IPS-20b (cell line): ENCODE data around the gene CLIC3.

Source experiments
- H3K27ac ChIP-seq: one replicate; pipeline ENCODE4 v1.5.1; 2013; ENCODE audit warnings: low read length
- H3K27me3 ChIP-seq: 2 replicates; pipeline ENCODE4 v1.6.1; 2013; ENCODE audit warnings: mild to moderate bottlenecking, low read length, inconsistent platforms; ENCODE audit not compliant: insufficient read depth
- H3K36me3 ChIP-seq: 2 replicates; pipeline ENCODE4 v1.6.1; 2013; ENCODE audit warnings: low read depth, mild to moderate bottlenecking, inconsistent platforms, low read length, moderate library complexity; ENCODE audit not compliant: insufficient read depth
- H3K4me1 ChIP-seq: 2 replicates; pipeline ENCODE4 v1.6.1; 2013; ENCODE audit warnings: mild to moderate bottlenecking, control low read depth, inconsistent platforms, low read length, moderate library complexity; ENCODE audit not compliant: insufficient read depth
- H3K4me3 ChIP-seq: 2 replicates; pipeline ENCODE4 v1.5.1; 2013; ENCODE audit warnings: mild to moderate bottlenecking, low read length, inconsistent platforms
- H3K9ac ChIP-seq: 2 replicates; pipeline ENCODE4 v1.6.1; 2013; ENCODE audit warnings: low read depth, mild to moderate bottlenecking, inconsistent platforms, low read length, moderate library complexity
- H3K9me3 ChIP-seq: 2 replicates; pipeline ENCODE4 v1.6.1; 2013; ENCODE audit warnings: mild to moderate bottlenecking, low read depth, low read length, inconsistent platforms; ENCODE audit not compliant: insufficient read depth

The CLIC3 gene

DNA sequence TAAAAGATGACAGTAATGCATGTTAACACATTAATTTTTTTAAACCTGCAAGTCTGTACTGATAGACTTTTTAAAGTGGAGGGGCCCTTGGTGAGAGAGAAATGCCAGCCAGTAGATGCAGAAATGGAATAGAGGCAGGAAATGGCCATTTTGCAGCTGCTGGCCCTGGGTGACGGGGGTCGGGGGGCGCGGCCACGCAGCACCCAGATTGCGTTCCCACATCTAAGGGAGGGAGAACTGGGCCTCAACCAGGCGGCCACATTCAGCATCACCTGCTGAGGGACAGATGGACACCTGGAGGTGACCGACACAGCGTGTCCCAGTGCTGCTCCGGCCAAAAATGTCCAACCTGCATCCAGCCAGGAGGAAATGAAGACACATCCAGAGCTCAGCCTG is 6.3 kb upstream of the CLIC3 start:
- H3K9me3 ChIP-seq: no peaks in the 10 kb centered on the region
- no peaks in the 10 kb centered on the region for H3K36me3 ChIP-seq
- H3K9ac ChIP-seq: no peak overlapping the region
- H3K4me3 ChIP-seq: no peak overlapping the region
- H3K4me1 ChIP-seq: no peaks in the 10 kb centered on the region
- H3K27me3 ChIP-seq: no peaks in the 10 kb centered on the region
- H3K27ac ChIP-seq: no peak overlapping the region

GRCh38 chr9:137001857-137002645 is 5.7 kb upstream of the CLIC3 start:
- Histone ChIP-seq H3K9ac (no peak overlapping the region), H3K4me1 (no peaks in the 10 kb centered on the region)

GRCh38 chr9:137000177-137000930 is 4.0 kb upstream of the CLIC3 start:
- H3K27ac ChIP-seq: no peak overlapping the region
- H3K4me3 ChIP-seq: no peak overlapping the region
- H3K9me3 ChIP-seq: no peaks in the 10 kb centered on the region
- no peaks in the 10 kb centered on the region; the same call in 1 of the 2 replicates for H3K27me3 ChIP-seq
- no peak overlapping the region for H3K9ac ChIP-seq
- no peaks in the 10 kb centered on the region; the same call in 1 of the 2 replicates for H3K4me1 ChIP-seq
- H3K36me3 ChIP-seq: no peaks in the 10 kb centered on the region

More at GRCh38 chr9:137001857-137002645, 5.7 kb upstream of the CLIC3 start:
- Histone ChIP-seq H3K27me3 (no peaks in the 10 kb centered on the region; the same call in 1 of the 2 replicates), H3K36me3 (no peaks in the 10 kb centered on the region), H3K9me3 (no peaks in the 10 kb centered on the region), H3K4me3 (no peak overlapping the region), H3K27ac (no peak overlapping the region)

GRCh38 chr9:136997830-136998234 is 1.5 kb upstream of the CLIC3 start:
- H3K9me3 ChIP-seq: no peaks in the 10 kb centered on the region
- no peak overlapping the region for H3K4me3 ChIP-seq
- H3K4me1 ChIP-seq: no peaks in the 10 kb centered on the region; the same call in 1 of the 2 replicates
- no peak overlapping the region for H3K9ac ChIP-seq
- H3K27me3 ChIP-seq: no peaks in the 10 kb centered on the region; the same call in 1 of the 2 replicates
- peaks cover 5% of the 10 kb centered on the region; the same call in 1 of the 2 replicates for H3K36me3 ChIP-seq
- no peak overlapping the region for H3K27ac ChIP-seq

- Histone ChIP-seq H3K9me3 (no peaks in the 10 kb centered on the region), H3K36me3 (peaks cover 5% of the 10 kb centered on the region; the same call in 1 of the 2 replicates), H3K9ac (no peak overlapping the region), H3K4me3 (peak overlapping the region; percentile 61; the same call in 1 of the 2 replicates), H3K27me3 (no peaks in the 10 kb centered on the region; the same call in 1 of the 2 replicates), H3K27ac (no peak overlapping the region), H3K4me1 (no peaks in the 10 kb centered on the region; the same call in 1 of the 2 replicates)
Measured at GRCh38 chr9:136997371-136997770, 1.0 kb upstream of the CLIC3 start.

DNA sequence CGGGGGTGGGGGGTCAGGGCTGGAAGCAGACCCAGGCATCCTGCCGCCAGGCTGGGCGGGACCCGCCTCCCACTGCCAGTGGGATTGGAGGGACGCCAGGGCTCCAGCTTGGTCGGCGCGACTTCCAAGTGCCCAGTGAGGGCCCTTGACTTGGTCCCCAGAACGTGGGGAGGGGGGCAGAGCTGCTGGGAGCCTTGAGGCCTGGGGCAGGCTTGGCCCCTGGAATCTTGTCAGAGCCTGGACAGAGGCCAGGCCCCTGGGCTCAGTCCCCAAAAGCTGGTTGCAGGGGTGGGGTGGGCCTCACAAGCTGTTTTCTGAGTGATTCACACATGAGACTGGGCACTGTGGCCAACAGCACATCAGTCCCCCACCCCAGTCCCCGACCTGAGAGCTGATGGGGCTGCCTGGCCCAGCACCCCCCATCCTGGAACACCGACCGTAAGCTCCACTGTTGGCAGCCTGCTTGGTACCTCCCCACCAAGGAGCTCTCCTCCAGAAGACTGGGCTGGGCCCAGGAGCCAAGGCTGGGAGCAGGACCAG is 526 bp downstream of the CLIC3 start:
- Histone ChIP-seq H3K9me3 (no peaks in the 10 kb centered on the region), H3K4me3 (no peak overlapping the region), H3K9ac (no peak overlapping the region), H3K4me1 (no peaks in the 10 kb centered on the region; the same call in 1 of the 2 replicates), H3K36me3 (peaks cover 5% of the 10 kb centered on the region; the same call in 1 of the 2 replicates), H3K27me3 (peaks cover 8% of the 10 kb centered on the region), H3K27ac (no peak overlapping the region)

DNA sequence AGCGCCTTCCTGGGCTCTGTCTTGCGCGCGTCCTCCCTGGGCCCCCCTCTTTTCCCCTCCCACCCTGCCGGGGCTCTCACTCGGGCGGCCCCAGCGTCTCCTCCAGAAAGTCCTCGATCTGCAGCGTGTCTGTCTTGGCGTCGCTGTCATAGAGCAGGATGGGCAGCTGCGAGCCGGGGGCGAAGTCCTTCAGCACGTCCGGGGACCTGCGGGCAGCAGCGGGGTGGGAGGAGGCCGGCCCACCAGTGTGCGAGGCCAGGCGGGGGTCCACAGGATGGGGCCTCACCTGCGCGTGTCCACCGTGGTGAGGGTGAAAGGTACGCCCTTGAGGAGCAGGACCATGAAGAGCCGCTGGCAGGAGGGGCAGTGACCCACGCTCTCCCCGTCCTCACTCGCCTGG is 1.0 kb downstream of the CLIC3 start:
- Histone ChIP-seq H3K4me3 (no peak overlapping the region), H3K9ac (no peak overlapping the region), H3K27ac (no peak overlapping the region), H3K36me3 (peaks cover 5% of the 10 kb centered on the region; the same call in 1 of the 2 replicates), H3K9me3 (no peaks in the 10 kb centered on the region), H3K27me3 (peaks cover 13% of the 10 kb centered on the region), H3K4me1 (no peaks in the 10 kb centered on the region; the same call in 1 of the 2 replicates)

DNA sequence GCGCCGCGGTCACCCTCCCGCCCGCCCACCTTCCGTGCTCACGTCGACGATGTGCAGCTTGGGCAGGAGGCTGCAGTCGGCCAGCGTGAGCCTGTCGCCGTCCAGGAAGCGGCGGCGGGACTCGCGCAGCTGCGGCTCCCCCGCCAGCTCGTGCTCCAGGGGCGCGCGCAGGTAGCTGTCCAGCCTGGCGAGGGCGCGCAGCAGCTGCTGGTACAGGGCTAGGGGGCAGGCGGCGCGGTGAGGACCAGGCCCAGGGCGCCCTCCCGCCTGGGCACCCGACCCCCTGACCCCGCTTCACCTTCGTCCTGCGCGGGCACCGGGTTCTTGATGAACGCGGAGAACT is 1.5 kb downstream of the CLIC3 start:
- Histone ChIP-seq H3K9ac (no peak overlapping the region), H3K36me3 (peaks cover 5% of the 10 kb centered on the region; the same call in 1 of the 2 replicates), H3K27ac (no peak overlapping the region), H3K4me3 (no peak overlapping the region), H3K4me1 (no peaks in the 10 kb centered on the region; the same call in 1 of the 2 replicates), H3K9me3 (no peaks in the 10 kb centered on the region), H3K27me3 (peaks cover 16% of the 10 kb centered on the region)

GRCh38 chr9:136994180-136994887 is 2.0 kb downstream of the CLIC3 start:
- Histone ChIP-seq H3K27me3 (peaks cover 16% of the 10 kb centered on the region), H3K36me3 (peaks cover 5% of the 10 kb centered on the region; the same call in 1 of the 2 replicates), H3K9ac (no peak overlapping the region), H3K4me1 (no peaks in the 10 kb centered on the region; the same call in 1 of the 2 replicates), H3K4me3 (no peak overlapping the region), H3K9me3 (no peaks in the 10 kb centered on the region), H3K27ac (no peak overlapping the region)

- peak overlapping the region; percentile 83 for H3K9ac ChIP-seq
- no peak overlapping the region for H3K27ac ChIP-seq
- no peaks in the 10 kb centered on the region for H3K9me3 ChIP-seq
- H3K27me3 ChIP-seq: peaks cover 16% of the 10 kb centered on the region
- peak overlapping the region; percentile 88 for H3K4me3 ChIP-seq
- peaks cover 5% of the 10 kb centered on the region; the same call in 1 of the 2 replicates for H3K36me3 ChIP-seq
- no peaks in the 10 kb centered on the region; the same call in 1 of the 2 replicates for H3K4me1 ChIP-seq
Measured at GRCh38 chr9:136992819-136993369, 3.5 kb downstream of the CLIC3 start.
